ENCODE data around the gene SNX19.
"Not testable (repeated sequence)": the region's sequence is repeated elsewhere in the genome, so short reads cannot be mapped to it uniquely, and the experiment has no call there.

The SNX19 gene

DNA sequence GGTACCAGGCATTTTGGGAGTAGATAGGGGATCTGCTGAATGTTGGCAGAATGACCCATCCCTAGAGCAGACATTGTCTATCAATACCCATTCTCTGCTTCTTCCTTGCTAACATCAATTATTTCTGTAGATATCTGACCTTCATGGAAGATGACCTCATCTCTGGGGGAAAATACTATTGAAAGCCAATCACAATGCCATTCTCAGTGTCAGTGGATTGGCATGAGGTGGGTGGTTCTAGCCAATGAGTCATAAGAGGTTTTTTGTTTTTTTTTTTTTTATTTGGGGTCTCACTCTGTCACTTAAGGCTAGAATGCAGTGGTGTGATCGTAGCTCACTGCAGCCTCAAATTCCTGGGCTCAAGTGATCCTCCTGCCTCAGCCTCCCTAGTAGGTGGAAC is 42.5 kb downstream of the SNX19 start:
- DNase-seq (ENCODE audit: low read depth in 2 of 2) = peak in 1 of 2 experiments; percentile 13

DNA sequence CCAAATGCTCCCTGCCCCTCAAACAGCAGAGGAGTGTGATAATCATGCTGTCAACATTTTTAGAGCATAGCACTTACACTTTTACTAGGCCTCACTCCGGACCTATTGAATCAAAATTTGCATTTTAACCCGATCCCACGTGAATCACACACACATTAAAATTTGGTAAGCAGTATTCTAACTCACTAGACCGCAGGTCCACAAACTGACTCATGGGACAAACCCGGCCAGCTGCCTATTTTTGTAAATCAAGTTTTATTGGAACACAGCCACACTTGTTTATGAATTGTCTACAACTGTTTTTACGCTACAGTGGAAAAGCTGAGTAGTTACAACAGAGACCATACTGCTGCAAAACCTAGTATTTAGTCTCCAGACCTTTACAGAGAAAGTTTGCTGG is 43.3 kb downstream of the SNX19 start:
- peak in 1 of 2 experiments; percentile 20 for DNase-seq (ENCODE audit: low read depth in 2 of 2)

GRCh38 chr11:130872513-130872912 is 43.8 kb downstream of the SNX19 start:
- no peak for DNase-seq (ENCODE audit: low read depth in 2 of 2)

DNA sequence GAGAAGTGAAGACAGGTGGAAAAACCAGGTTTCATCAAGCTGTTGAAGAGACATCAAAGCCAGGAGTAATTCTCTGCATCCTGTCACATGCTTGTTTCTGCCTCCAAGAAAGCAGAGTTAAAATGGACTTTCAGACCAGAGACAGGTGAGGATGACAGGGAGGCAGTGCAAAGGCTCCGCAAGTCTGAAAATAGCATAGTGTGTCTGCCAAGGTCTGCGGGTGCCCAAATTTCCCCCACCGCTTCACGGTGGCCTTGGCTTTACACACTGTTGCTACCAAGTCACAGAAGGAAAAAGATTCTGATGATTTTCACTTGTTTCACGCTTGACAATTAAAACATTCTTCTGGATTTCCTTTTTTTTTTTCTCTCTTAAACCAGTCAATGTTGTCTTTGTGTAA is 44.2 kb downstream of the SNX19 start:
- no peak for DNase-seq (ENCODE audit: low read depth in 2 of 2)

- DNase-seq (ENCODE audit: low read depth in 2 of 2) = no peak
Observed at GRCh38 chr11:130871616-130872015, 44.7 kb downstream of the SNX19 start.

DNA sequence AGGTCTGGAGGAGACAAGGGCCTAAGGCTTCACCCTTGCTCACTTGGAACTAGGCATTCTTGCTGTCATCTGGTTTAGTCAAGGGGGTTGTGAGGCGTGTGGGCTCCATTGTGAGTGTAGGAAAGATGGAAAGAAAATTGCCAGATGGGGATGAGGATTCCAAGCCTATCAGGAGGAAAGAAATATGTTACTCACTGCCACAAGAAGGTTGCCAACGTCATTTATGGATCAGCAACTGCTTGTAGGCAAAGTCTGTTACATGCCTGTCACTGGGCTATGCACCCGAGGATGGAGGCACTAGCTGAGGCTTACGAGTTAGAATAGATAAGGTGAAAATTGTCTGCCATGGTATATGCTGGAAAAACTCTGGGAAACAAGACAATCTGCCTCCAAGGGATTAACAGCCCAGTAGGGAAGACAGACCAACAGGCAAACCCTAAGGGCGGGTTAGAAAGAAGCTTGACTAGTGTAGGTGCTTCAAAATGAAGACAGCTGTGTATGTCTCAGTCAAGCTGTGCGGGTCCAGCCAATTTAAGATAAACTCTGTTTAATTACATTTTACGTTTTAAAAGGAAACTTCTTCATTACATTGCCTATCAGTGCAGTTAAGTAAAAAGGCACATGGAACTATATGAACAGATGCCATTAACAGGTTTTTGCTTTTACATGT is 47.4 kb downstream of the SNX19 start:
- no peak for DNase-seq (ENCODE audit: low read depth in 2 of 2)

DNA sequence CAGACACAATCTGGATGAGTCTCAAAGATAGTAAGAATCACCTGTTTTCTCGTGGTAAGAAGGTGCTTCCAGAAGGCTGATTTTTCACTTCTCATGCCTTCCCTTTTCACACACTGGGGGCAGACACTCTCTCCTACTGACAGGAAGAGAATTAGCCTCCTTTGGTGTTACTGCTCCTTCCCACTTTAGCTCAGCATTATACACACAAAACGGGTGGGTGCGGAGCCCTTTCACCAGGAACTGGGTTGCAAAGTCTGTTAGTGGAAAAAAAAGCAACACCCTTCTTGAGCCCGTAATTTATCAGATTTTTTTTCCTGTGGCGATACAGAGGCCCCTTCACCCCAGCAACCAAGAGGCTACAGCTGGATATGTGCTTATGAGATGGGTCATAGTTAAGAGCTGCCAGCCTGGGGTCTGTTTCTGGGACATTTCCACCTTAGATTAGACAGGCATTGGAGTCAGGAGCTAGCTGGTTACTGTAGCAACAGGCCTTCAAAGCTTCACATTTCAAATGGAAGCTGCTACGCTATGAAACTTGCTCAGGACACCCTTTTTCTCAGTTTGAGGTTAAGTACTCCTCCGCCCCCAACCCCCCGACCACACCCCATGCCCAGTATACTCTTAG is 48.1 kb downstream of the SNX19 start:
- no peak for DNase-seq (ENCODE audit: low read depth in 2 of 2)

DNA sequence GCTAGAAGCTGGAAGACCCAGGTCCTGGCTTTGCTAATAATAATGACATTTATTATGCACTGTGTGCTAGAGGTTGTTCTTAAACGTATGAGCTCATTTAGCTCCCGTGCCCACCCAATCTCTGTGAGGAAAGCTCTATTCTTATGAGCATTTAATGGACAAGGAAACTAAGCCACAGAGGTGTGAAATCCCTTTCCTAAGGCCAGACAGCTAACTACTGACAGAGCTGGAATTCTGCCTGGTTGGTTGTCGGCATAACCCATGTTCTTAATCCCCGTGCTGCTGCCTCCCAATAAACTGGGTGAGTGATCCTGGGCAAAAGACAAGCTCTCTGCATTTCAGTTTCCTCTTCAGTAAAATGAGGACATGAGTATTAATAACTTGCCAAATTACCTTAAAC is 49.4 kb downstream of the SNX19 start:
- DNase-seq (ENCODE audit: low read depth in 2 of 2) = no peak

DNA sequence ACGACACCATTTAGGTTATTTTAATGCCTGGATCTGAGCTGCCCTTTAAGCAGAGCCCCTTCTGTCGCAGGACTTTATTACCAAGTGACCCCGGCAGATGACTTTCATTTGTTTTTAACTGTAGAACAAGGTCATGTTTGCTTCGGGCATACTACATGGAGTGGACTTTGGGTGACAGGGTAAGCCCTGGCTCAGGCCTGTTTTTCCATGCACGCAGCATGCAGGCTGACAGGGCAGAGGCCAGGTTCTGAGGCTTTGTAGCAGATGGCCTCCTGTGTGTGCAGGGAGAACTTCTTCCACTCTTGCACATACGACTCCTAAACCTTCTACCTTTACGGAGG is 50.5 kb downstream of the SNX19 start:
- DNase-seq (ENCODE audit: low read depth in 2 of 2) = no peak

GRCh38 chr11:130865091-130865773 is 51.0 kb downstream of the SNX19 start:
- DNase-seq (ENCODE audit: low read depth in 2 of 2) = no peak

DNA sequence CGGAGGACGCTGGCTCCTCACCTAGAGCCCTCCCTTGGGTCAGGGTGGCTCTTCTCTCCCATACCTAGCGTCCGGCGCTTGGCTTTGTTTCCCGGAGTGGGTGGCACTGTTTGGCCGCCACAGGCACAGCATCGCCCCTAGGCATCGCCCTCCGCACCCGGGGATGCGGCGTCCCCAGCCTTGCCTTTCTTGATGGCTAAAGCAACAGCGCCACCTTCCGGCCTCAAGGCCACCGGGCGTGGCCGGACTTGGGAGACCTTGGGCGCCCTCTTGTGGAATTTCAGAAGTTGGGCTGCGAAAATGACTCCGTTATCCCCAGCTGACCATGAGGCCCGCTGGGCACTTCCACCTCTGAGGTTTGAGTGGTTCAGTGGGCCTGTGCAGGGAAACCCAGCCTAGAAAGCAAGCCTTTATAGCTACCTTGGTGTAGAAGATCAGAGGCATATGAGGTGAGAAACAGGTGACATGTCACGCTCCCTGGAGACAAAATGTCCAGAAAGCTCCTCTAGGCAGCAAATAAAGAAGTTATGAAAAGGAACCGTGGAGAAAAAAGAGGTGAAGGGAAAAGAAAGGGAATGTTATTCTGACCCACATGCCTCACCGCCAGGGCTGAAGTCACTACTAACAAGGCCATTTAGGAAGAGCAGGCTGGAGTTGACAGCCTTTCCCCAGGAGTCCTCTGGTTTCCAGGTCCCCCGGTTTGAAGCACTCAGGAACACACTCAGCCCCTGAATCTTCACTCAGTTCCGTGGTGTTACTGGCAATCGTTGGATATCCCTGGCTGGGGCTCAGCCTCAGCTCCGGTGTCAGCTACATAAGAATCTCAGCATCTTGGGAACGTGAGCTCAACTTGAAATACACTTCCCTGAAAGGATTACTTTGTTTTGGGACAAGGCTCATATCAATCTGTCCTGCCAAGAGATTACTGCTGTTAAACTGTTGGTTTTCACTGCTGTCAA is 54.1 kb downstream of the SNX19 start:
- peak; percentile 73 to 76 for DNase-seq (ENCODE audit: low read depth in 2 of 2)

DNA sequence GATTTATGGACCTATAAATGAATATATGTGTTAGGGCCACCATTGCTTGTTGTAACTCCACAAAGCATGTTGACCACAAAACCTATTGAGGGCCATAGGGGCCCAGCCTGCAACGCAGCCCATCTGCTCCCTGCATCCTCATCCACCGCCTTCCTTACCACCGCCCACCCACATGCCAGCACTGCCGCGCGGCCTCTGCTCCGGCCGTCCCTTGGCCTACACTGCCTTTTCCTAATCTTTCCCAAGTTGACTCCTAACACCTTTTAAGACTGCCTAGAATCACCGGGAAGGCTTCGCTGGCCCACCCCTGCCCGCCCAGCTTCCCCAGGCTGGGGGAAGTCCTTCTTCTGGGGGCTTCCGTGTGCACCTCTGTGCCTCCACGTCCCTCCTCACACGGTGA is 55.0 kb downstream of the SNX19 start:
- no peak for DNase-seq (ENCODE audit: low read depth in 2 of 2)

- DNase-seq (ENCODE audit: low read depth in 2 of 2) = no peak
Observed at GRCh38 chr11:130859886-130860285, 56.4 kb downstream of the SNX19 start.

DNA sequence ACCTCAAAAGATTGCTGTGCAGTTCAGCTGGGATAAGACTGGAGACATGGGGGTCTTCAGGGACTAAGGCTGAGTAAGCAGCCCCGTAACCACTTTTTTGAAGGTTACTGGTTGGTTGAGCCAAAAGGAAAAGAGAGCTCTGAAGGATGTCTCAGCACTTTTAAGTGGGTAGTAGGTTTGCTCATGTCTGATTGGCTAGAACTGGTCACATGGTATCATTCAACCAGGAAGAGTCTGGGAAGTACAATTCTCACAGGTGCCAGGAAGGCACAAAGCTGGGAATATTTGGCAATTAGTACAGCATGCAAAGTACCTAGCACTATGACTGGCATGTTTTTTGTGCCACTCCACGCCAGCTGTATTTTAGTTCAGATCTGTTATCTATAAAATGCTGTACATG is 58.1 kb downstream of the SNX19 start:
- no peak for DNase-seq (ENCODE audit: low read depth in 2 of 2)

GRCh38 chr11:130855707-130856106 is 60.6 kb downstream of the SNX19 start:
- not testable (repeated sequence) for DNase-seq (ENCODE audit: low read depth in 2 of 2)

DNA sequence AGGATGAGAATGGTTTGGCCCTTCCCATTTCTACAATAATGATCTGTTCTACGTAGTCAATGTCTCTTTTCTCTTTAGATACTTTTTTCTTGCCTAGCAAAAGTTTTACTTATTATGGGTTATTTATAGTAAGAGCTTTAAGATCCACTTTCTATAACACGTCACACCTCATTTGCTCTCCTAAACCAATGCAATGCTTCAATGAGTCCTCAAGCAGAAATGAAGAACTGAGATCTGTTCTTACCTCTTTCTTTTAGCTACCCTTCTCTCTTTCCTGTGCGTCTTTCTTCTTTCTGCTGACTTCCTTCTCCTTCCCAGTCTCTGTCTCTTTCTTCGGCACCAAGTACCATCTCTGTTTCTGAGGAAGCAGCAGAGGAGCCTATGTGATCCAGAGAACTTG is 61.8 kb downstream of the SNX19 start:
- DNase-seq (ENCODE audit: low read depth in 2 of 2) = no peak

DNA sequence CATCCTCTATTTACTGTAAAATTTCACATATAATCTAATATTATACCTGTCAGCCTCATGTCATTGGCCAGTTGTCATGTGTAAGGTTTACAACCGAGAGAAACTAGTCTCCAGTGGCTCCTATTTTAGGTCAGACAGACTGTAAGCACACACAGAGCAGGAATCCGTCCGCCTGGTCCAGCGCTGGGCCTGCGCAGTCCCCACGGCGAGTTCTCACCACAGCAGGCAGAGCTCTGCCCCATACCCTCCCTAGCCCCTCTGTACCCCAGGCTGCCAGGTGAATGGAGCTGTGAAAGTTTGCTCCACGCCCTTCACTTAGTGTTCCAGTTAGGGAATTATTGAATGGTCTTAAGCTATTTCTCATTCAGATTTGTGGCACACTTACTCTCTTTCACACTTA is 63.7 kb downstream of the SNX19 start:
- DNase-seq (ENCODE audit: low read depth in 2 of 2) = no peak

GRCh38 chr11:130850185-130850944 is 65.9 kb downstream of the SNX19 start:
- DNase-seq (ENCODE audit: low read depth in 2 of 2) = no peak

GRCh38 chr11:130849215-130849568 is 67.1 kb downstream of the SNX19 start:
- DNase-seq (ENCODE audit: low read depth in 2 of 2) = peak; percentile 59 to 60

GRCh38 chr11:130848361-130849214 is 67.7 kb downstream of the SNX19 start:
- DNase-seq (ENCODE audit: low read depth in 2 of 2) = no peak

DNA sequence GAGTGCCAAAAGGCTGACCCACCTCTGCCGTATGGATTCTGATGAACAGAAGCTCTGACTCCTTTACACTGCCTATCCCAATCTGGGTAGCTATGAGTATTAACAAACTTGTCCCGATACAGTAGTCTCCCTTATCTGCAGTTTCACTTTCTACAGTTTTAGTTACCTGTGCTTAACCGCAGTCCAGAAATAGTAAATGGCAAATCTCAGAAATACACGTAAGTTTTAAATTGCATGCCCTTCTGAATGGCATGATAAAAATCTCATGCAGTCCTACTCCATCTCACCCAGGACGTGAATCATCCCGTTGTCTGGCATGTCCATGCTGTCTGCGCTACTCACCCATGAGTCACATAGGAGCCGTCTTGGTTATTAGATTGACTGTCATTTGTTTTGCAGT is 68.8 kb downstream of the SNX19 start:
- peak; percentile 42 to 43 for DNase-seq (ENCODE audit: low read depth in 2 of 2)

All from fibroblast of skin of left quadriceps (primary cell).